Activated T-cell treated with anti-CD3 and anti-CD28 coated beads for 4 hours (primary cell): Measurements from ENCODE around the gene B3GNT3.

Experiments
- DNase-seq: peaks from one replicate; pipeline ENCODE4 v3.0.0-alpha.2; 2020

The B3GNT3 gene

GRCh38 chr19:17794731-17795494, at the start of gene B3GNT3:
Gene B3GNT3 (plus strand): TSS chr19:17795138. CDS start chr19:17807808, 12,670 bp downstream.
- DNase-seq: no peak

GRCh38 chr19:17747205-17748098, 47.5 kb upstream of the B3GNT3 start:
- DNase-seq: peak; percentile 87

GRCh38 chr19:17748884-17749638, 45.9 kb upstream of the B3GNT3 start:
- DNase-seq: no peak

GRCh38 chr19:17749912-17750317, 45.0 kb upstream of the B3GNT3 start:
- DNase-seq: no peak

- peak; percentile 84 for DNase-seq
These were observed 43.6 kb upstream of the B3GNT3 start, which contains the start of gene FCHO1 for GRCh38 chr19:17751103-17751911. Gene FCHO1 (plus strand): TSS chr19:17751477. CDS start chr19:17755165, 3,688 bp downstream.

GRCh38 chr19:17751912-17752273, 43.0 kb upstream of the B3GNT3 start:
- DNase-seq: no peak

- no peak for DNase-seq
These were observed 41.9 kb upstream of the B3GNT3 start for GRCh38 chr19:17752865-17753639.

GRCh38 chr19:17753976-17754375, 41.0 kb upstream of the B3GNT3 start:
- DNase-seq: no peak

- no peak for DNase-seq
These were observed 40.1 kb upstream of the B3GNT3 start for GRCh38 chr19:17754634-17755442.

GRCh38 chr19:17755443-17755890, 39.5 kb upstream of the B3GNT3 start:
- no peak for DNase-seq

- DNase-seq: no peak
These were observed 38.8 kb upstream of the B3GNT3 start for GRCh38 chr19:17755977-17756670.

GRCh38 chr19:17757125-17757524, 37.8 kb upstream of the B3GNT3 start:
- DNase-seq: no peak

- DNase-seq: no peak
These were observed 36.4 kb upstream of the B3GNT3 start for GRCh38 chr19:17758515-17758914.

- no peak for DNase-seq
These were observed 33.8 kb upstream of the B3GNT3 start for GRCh38 chr19:17761148-17761547.

- no peak for DNase-seq
These were observed 32.3 kb upstream of the B3GNT3 start for GRCh38 chr19:17762505-17763229.

- no peak for DNase-seq
These were observed 30.6 kb upstream of the B3GNT3 start for GRCh38 chr19:17764348-17764747.

GRCh38 chr19:17765069-17765618, 29.8 kb upstream of the B3GNT3 start:
- no peak for DNase-seq

- DNase-seq: no peak
These were observed 28.3 kb upstream of the B3GNT3 start for GRCh38 chr19:17766543-17767131.
